ENCODE data around the gene ALX3.

ALX3 gene

GRCh38 chr1:110070671-110071242 is at the start of gene ALX3:
Gene ALX3, minus strand, starts transcription at chr1:110070672. Its CDS starts 60 bp downstream, at chr1:110070612.
- DNase-seq, result no peak

DNA sequence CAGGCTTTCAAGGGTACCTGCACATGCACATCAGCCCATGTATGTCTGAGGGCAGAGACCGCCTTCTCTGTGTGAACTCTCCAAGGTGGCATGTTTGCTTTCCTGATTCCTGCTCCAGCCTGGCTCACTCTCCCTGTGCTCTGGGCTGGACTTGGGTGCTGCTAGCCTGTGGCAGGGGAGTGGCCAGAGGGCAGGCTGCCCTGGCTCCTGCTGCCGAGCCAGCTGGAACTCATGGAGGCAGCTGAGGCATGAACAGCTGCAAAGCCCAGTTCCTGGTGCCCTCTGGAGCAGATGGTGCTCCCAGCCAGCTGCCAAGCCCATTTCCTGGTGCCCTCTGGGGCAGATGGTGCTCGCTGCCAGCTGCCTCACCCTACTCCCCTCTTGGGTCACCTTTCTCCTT is 49.4 kb upstream of the ALX3 start:
- peak; percentile 58 for DNase-seq

DNA sequence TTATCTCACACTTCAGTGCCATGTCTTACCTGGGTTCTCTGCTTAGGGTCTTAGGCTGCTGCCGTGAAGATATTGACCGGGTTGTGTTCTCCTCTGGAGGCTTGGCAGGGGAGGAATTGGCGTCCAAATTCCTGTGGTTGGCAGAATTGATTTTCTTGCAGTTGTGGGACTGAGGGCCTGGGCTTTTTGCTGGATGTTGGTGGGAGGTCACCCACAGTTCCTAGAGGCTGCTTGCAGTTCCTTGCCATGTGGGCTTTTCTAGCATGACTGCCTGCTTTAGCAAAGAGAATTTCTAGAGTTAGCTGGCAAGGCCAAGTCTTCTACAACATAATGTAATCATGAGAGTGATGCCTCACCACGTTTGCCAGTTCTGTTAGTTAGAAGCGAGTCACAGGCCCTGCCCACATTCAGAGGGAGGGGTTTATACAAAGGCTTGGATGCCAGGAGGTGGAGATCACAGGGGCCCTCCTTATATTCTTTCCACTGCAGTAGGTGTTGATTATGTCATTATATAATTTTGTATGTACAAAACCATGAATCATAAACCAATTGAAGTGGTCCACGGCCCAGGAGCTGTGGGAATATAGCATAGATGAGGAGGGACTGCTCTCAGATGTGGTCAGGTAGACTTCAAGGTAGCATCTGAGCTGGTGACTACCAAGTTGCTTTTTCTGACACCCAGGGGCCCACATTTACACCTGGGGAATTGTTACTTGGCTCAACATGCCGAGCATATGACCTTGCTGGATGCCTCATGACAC is 48.3 kb upstream of the ALX3 start:
- peak; percentile 9 for DNase-seq

GRCh38 chr1:110114784-110115183 is 44.3 kb upstream of the ALX3 start:
- DNase-seq, result peak; percentile 27

DNA sequence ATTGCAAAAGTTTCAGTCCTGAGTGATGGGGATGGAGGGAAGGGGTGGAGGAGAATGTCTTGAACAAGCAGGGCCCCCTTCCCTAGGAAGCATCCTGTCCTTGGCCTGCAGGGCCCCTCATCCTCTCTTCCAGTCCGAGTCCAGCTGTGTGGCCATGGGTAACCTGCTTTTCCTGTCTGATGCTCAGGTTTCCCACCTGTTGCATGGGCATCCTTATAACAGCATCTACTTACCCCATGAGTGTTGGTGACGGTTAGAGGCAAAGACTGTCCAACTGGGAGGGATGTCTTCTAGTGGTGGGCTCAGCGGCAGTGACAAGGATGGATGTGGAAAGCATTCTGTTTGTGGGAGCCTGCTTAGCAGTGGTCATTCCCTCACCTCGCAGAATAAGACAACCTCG is 43.7 kb upstream of the ALX3 start:
- no peak for DNase-seq

DNA sequence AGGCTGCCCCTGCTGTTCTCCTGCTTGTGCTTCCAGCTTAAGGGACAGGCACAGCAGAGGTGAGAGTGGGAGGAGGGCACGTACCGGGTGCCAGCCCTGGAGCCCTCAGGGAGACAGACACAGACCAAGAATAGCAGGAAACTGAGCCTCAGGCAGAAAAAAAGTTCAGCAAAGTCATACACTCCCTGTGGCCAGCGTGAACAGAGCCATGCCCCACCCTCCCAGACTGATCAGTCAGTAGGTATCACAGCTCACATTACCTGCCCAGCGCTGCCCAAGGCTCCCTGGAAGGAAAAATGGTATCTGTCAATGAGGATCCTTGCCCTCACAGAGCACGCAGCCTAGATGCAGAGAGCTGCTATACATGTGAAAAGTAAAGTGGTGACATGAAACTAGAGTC is 43.1 kb upstream of the ALX3 start:
- DNase-seq, result no peak

DNA sequence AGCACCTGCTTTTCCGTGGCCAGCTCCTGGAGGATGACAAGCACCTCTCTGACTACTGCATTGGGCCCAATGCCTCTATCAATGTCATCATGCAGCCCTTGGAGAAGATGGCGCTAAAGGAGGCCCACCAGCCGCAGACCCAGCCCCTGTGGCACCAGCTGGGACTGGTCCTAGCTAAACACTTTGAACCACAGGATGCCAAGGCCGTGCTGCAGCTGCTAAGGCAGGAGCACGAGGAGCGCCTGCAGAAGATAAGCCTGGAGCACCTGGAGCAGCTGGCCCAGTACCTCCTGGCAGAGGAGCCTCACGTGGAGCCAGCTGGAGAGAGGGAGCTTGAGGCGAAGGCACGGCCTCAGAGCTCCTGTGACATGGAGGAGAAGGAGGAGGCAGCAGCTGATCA is 42.2 kb upstream of the ALX3 start:
- peak; percentile 41 for DNase-seq

DNA sequence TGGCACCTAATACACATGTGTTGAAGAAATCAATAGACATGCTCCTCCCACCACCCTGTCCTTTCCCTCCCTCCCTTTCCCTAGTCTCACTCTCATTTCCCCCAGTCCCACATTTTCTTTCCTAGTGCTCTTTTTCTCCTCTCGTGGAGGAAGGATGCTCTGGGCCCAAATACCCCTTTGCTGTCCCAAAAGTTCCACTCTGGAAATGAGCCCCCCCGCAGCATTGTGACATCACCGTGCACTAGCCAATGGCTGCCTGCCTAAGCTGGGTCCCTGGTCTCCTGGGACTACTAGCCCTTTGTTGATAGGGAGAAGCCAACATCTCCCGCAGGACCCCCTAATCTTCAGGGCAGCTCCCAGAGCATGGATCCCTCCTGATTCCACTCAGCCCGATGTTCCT is 41.7 kb upstream of the ALX3 start, which contains the start of gene UBL4B:
Gene UBL4B (plus strand): TSS at position 301 of the 400 bp plus-strand sequence. CDS start 92 bp downstream, at position 393.
- DNase-seq, result no peak

DNA sequence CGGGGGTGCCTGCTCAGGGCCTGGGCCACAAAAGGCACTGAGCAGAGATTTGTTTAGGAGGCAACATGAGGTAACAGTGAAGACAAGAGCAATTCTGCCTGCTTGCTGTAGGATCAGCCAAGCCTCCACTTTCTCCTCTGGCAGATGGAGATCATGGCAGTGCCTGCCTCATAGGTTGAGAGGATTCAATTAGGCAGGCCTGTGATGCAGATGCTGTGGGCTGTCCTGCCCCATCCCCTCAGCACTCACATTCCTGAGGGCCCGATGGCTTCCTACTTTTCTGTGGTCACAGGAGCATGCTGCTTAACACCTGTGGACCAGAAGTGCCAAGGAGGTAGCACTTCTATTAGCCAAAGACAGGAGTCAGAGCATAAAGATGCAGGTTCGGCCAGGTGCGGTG is 40.6 kb upstream of the ALX3 start:
- DNase-seq, result no peak

GRCh38 chr1:110107867-110108469 is 37.5 kb upstream of the ALX3 start:
- no peak for DNase-seq

GRCh38 chr1:110106013-110106941 is 35.8 kb upstream of the ALX3 start:
- DNase-seq, result peak; percentile 53

GRCh38 chr1:110102081-110102480 is 31.6 kb upstream of the ALX3 start:
- DNase-seq, result no peak

DNA sequence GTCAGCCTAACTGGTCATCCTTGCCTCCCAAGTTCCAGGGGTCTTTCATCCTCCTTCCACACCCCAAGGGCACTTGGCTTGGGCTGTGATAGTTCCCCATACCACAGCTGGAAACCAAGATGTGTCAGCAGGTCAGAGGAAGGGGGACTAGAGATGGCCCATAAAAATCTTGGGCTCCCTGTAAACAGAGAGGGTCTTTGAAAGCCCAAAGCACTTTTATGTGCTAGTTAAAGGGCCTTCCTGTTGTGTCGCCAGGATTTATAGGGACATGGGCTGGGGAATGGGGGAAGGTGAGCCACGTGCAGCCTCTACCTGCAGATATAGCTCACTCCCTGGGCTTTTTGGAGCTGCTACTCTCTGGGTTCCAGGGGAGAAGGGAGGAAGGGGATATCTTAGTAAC is 29.9 kb upstream of the ALX3 start:
- DNase-seq, result no peak

DNA sequence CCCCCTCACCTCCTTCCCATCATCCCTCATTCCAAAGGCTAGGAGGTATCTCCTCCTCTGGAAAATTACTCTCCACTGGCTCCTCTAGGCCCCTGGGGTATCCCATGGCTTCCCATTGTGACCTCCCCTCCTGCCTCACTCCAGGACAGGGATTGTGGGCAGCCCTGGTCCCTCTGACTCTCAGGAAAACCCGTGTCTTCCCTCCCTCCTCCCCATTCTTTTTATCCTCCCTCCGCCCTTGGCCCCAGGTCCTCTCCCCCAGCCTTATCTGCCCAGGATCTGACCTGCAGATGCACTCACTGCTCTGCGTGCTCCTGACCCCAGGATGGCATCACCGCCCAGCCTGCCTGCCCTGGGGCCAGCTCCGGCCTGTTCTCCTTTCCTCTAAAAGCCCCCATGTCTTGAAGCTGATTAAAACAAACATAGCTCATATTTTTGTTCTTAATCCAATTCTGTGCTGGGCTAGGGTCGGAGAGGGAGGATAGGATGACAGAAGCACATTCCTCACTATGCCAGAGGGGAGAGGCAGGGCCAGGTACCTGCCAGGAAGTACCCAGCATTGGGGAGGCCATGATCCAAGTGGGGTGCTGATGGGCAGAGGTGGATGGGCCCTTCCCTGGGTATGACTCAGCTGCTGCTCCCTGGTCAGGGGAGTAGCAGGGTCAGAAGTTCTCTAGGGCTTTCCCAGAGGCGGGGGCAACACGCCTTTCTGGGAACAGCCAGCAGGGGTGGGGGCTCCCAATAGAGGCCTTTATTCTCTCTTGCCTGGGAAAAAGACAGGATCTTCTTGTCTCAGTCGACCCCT is 28.0 kb upstream of the ALX3 start:
- no peak for DNase-seq

DNA sequence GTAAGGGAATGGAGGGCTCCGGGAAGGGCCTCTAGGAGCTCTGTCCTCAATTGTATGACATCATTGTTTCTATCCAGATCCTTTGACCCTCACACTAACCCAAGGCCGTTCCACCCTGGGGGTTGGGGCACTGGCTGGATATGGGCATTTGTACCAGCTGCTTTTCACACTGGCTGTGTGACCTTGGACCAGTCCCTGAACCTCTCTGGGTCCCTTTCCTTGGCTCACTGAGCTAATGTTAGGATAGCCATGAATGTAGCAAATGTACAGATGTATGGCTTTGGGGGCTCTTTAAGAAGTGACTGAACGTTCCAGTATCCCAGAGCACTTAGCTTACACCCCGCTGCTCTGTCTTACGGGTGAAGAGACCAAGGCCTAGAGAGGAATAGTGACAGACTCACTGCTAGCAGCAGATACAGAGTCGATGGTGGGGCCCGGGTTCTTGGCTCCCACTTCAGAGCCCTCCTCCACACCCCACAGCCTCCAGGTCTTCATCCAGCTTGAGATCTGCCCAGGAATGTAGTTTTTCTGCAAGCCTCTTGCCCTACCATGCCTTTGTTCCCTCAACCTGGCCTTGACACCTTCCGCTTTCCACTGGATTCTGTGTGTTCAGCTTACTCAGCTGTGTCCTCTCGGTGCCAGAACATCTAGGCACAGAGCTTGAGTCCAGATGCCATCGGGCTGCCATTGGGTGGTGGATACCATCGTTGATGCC is 27.2 kb upstream of the ALX3 start:
- no peak for DNase-seq

DNA sequence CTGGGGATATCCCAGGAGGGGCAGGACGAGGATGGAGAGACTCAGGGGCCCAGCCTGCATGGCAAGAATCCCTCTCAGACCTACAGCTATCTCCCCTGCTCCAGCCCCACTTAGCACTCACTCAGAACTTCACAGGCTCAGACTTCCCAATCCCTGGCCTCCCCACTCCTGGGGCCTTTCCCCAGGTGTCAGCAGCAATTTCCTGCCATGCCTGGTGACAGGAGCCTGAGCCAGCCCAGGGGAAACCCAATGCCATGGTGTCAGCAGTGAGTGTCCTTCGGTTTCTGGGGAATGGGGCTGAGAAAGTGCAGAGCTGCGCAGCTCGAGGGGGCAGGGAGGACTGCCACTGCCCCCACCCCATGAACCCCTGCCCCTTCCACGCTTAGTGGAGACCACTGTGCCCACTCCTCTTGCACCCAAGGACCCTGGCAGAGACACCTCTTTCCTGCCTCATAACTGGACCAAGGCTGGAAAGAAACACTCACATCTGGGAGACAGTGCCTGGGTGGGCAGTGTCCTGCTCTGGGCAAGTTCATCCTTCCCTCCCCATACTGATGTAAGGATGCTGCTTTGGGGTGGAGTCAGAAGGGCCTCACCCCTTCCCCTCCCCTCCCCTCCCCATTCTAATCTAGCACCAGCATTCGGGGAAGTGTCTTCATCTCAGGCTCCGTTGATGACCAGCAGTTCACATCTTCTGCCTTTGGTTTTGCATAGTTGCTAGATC is 24.6 kb upstream of the ALX3 start:
- no peak for DNase-seq

DNA sequence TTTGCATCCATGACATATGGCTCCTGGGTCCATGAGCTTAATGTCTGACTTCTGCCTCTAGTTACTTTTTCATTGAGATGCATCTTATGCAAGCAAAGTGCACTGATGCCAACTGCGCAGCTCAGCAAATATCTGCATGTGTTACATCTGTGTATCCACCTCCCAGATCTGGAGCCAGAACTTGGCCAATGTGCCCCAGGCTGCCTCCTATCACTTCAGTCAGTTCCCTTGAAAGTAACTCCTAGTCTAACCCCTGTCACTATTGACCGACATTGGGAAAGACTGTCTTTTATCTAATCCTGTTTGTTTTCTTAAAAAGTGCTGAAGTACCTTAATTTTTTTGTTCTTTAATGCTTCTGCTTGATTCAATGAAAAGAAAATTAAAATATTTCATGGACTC is 22.5 kb upstream of the ALX3 start:
- DNase-seq, result no peak

GRCh38 chr1:110091791-110092190 is 21.3 kb upstream of the ALX3 start:
- no peak for DNase-seq

GRCh38 chr1:110091381-110091780 is 20.9 kb upstream of the ALX3 start:
- no peak for DNase-seq

- DNase-seq, result no peak
Observed at GRCh38 chr1:110089561-110090275, 19.2 kb upstream of the ALX3 start.

All from COR-L47 (cell line).